Measurements from ENCODE around the gene AXDND1.
A peak's percentile ranks its signal among the peaks of the same experiment; 100 is the strongest.

AXDND1 gene

DNA sequence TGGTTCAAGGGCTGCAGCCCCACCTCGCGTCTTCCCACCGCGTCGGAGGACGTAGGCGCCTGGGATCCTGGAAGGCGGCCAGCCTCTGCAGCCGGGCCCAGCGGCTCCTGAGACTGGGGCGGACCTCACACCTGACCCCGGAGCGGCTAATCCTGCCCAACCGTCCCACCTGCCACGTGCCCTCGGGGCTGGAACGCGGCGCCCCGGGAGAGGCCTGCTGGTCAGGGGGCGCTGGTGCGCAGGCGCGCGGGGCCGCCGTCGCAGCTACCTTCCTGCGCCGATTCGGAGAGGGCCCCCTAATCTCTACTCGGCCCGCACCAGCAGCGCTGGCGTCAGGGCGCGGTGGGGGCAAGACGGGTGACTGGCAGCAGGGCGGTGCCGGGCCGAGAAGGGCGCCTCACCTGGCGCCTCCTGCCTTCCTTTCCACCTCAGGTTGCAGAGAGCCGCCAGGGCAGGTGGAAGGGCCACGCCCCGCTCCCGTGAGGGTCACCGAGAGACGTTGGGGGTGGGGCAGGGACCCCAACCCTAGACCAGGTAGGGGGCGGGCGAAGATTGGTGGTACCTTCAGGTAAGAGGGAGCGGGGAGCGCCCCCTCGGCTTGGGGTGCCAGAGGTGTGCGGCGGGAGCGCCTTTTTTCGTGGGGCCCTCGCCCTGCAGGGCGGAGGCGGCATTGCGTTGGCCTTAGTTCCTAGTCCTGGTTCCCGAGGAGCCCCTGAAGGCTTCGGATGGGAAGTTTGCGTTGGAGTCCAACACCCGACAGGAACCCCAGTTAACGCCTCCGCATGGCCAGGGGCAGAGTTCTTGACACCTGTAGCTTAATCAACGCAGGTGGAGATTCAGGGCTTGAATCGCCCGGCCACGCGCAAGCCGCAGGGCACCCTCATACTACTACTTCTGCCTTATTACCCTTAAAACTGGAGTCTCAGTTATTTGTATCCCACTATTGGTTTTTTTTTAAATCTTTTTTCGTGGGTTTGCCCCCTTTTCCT lies 226.1 kb downstream of the AXDND1 start, which contains the start of gene TDRD5:
TSS of gene TDRD5 (plus strand) at position 241 of the 989 bp plus-strand sequence. CDS start 784 bp downstream, outside the sequence.
- Histone ChIP-seq H3K27ac (no peak within 1 kb of the TSS), H3K4me3 (peak within 1 kb of the TSS; percentile 25)
- TF ChIP-seq, protein P1, sequence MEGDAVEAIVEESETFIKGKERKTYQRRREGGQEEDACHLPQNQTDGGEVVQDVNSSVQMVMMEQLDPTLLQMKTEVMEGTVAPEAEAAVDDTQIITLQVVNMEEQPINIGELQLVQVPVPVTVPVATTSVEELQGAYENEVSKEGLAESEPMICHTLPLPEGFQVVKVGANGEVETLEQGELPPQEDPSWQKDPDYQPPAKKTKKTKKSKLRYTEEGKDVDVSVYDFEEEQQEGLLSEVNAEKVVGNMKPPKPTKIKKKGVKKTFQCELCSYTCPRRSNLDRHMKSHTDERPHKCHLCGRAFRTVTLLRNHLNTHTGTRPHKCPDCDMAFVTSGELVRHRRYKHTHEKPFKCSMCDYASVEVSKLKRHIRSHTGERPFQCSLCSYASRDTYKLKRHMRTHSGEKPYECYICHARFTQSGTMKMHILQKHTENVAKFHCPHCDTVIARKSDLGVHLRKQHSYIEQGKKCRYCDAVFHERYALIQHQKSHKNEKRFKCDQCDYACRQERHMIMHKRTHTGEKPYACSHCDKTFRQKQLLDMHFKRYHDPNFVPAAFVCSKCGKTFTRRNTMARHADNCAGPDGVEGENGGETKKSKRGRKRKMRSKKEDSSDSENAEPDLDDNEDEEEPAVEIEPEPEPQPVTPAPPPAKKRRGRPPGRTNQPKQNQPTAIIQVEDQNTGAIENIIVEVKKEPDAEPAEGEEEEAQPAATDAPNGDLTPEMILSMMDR (IDR thresholded peaks at IDR 0.05) = no peak
- DNase-seq (ENCODE audit: low spot score) = no peak

DNA sequence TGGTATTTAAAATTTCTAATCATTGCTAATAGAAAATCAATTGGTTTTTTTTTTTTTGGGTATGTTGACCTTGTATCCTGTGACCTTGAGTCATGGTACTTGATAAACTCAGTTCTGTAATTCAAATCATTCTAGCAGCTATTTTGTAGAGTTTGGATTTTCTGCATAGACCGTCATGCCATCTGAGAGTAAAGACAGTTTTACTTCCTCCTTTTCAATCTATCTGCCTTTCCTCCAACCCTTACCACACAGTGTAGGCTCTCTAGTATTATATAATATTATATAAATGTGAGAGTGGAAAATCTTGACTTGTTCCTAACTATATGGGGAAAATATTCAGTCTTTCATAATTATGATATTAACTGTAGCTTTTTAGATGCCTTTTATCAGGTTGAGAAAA lies 232.9 kb downstream of the AXDND1 start:
- no peak for DNase-seq (ENCODE audit: low spot score)

DNA sequence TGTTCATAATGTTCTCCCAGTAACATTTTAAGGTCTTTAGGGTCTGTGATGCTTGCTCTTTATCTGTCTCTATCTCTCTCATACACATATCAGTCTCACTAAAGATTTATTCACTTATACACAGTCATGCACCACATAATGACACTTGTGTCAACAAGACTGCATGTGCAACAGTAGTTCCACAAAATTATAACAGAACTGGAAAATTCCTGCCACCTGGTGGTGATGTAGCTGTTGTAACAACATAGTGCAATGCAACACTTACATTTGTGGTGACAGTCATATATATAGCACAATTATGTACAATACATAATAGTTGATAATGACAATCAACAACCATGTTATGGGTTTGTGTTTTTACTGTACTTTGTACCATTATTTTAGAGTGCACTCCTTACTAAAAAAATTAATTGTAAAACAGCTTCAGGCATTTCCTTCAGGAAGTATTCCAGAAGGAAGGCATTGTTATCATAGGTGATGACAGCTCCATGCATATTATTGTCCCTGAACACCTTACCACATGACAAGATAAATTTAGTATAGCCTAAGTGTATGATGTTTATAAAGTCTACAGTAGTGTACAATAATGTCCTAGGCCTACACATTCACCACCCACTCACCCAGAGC lies 234.0 kb downstream of the AXDND1 start:
- Histone ChIP-seq H3K4me3 (no peak overlapping the region), H3K27ac (no peak overlapping the region)
- DNase-seq (ENCODE audit: low spot score) = no peak
- TF ChIP-seq, protein P1 (IDR thresholded peaks at IDR 0.05) = no peak

More for the DNA sequence above, 232.9 kb downstream of the AXDND1 start:
- Histone ChIP-seq H3K27ac (no peak overlapping the region), H3K4me3 (no peak overlapping the region)
- TF ChIP-seq, protein P1 (IDR thresholded peaks at IDR 0.05) = no peak

DNA sequence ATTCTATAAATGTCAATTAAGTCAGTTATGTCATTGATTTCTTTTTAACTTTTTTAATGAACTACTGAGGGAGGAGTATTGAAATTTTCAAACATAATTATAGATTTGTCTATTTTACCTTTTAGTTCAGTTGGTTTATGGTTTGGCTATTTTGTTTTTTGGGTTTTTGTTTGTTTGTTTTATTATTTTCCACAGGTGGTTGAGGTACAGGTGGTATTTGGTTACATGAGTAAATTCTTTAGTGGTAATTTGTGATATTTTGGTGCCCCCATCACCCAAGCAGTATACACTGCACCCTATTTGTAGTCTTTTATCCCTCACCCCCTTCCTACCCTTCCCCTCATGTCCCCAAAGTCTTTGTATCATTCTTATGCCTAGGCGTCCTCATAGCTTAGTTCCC lies 235.3 kb downstream of the AXDND1 start:
- TF ChIP-seq, protein P1 (IDR thresholded peaks at IDR 0.05) = no peak
- no peak for DNase-seq (ENCODE audit: low spot score)
- Histone ChIP-seq H3K4me3 (no peak overlapping the region), H3K27ac (no peak overlapping the region)
